ENCODE results near the gene IGSF9B.

- TF ChIP-seq GATA2 (IDR thresholded peaks at IDR 0.05; ENCODE audit: low read depth, low read length) (no peak), GATA3 (IDR thresholded peaks at IDR 0.05; ENCODE audit: low read depth, low read length) (no peak)
Observed at GRCh38 chr11:133921026-133921425, 35.7 kb downstream of the IGSF9B start.

Data from SH-SY5Y (cell line).